Suprapubic skin (tissue), 4 donors: ENCODE measurements around the gene SLC35A4.

Experiments
- POLR2A ChIP-seq, 2 donors: fragments of 450-650 bp; IDR thresholded peaks; one replicate each; pipeline ENCODE4 v1.6.1; 2017; ENCODE audit warnings: antibody characterized with exemption in 2 of 2, mild to moderate bottlenecking in 2 of 2, moderate library complexity in 2 of 2
- POLR2AphosphoS5 ChIP-seq, 3 donors: sonication (generic); formaldehyde crosslinking; IDR thresholded peaks; one replicate each; pipeline ENCODE4 v1.6.1; 2017; ENCODE audit warnings: antibody characterized with exemption in 3 of 3
- TF ChIP-seq, protein P1 (sequence below), 2 donors: fragments of 200-600 bp in 1 of 2; fragments of 450-650 bp in 1 of 2; sonication (generic) in 1 of 2; IDR thresholded peaks; one replicate each; pipeline ENCODE4 v1.5.1; 2016 to 2019; ENCODE audit warnings: antibody characterized with exemption in 2 of 2, mild to moderate bottlenecking in 1 of 2, moderate library complexity in 1 of 2

- TF ChIP-seq, protein P1, sequence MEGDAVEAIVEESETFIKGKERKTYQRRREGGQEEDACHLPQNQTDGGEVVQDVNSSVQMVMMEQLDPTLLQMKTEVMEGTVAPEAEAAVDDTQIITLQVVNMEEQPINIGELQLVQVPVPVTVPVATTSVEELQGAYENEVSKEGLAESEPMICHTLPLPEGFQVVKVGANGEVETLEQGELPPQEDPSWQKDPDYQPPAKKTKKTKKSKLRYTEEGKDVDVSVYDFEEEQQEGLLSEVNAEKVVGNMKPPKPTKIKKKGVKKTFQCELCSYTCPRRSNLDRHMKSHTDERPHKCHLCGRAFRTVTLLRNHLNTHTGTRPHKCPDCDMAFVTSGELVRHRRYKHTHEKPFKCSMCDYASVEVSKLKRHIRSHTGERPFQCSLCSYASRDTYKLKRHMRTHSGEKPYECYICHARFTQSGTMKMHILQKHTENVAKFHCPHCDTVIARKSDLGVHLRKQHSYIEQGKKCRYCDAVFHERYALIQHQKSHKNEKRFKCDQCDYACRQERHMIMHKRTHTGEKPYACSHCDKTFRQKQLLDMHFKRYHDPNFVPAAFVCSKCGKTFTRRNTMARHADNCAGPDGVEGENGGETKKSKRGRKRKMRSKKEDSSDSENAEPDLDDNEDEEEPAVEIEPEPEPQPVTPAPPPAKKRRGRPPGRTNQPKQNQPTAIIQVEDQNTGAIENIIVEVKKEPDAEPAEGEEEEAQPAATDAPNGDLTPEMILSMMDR (IDR thresholded peaks at IDR 0.05) = peak; percentile 76 to 84
- TF ChIP-seq POLR2AphosphoS5 (IDR thresholded peaks at IDR 0.05) (peak; percentile 33 to 90 (median 89)), POLR2A (IDR thresholded peaks at IDR 0.05) (peak; percentile 46 to 83)
These were observed 16.9 kb upstream of the SLC35A4 start, which contains the start of gene EIF4EBP3 for GRCh38 chr5:140547508-140548299.
